GM04503 (cell line): ENCODE results near the gene UBAP2.

Source experiments
- DNase-seq: peaks from one replicate; pipeline ENCODE4 v3.0.0-alpha.2; 2012; ENCODE audit warnings: low read depth

UBAP2 gene

DNA sequence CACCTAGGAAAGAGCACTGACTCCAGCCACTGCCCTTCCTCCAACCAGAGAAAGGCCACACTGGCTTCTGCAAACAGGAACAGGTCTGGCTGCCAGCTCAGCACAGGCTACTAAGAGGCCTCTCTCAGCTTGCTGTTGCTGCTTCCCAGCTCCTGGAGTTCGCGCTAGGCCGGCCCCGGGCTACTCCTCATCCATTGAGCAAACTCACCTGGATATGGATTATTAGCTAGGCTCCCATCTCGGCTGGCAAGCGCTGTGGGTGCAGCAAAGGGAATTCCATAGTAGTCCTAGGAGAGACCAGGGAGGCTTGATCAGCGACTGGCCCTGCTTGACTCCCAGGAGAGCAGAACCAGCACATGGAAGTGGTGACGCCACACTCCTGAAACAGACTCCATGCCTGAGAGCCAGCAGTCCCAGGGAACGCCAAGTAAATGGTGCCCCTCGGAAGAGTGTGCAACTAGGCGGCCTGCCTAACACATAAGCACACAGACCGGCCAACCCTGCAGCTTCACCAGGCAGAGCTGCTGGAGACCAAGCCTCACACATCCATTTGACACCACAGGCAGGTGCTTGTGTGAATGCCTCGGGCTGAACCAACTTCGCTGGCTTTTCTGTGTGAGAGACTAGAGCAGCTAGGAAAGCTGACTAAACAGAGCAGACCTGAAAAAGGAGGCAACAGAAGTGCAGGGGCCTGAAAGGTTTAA is 124.5 kb downstream of the UBAP2 start:
- DNase-seq: no peak

DNA sequence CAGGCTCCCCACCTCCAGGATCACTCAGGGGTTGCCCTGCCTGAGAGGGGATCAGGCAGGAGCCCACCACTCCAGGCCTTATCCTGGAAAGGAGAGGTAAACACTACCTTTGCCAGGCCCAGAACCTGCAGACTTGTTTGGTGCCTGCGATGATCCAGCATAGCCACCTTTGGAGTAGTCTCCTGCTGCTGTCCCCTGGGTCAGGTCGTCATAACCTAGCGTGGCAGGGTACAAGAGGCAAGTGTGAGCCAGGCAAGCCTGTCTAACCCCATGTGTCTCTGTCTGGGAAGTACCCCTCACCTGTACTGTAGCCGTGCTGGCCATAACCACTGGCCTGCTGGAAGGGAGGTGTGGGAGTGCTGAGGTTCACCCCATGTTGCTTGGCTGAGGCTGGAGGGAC is 125.6 kb downstream of the UBAP2 start:
- no peak for DNase-seq

DNA sequence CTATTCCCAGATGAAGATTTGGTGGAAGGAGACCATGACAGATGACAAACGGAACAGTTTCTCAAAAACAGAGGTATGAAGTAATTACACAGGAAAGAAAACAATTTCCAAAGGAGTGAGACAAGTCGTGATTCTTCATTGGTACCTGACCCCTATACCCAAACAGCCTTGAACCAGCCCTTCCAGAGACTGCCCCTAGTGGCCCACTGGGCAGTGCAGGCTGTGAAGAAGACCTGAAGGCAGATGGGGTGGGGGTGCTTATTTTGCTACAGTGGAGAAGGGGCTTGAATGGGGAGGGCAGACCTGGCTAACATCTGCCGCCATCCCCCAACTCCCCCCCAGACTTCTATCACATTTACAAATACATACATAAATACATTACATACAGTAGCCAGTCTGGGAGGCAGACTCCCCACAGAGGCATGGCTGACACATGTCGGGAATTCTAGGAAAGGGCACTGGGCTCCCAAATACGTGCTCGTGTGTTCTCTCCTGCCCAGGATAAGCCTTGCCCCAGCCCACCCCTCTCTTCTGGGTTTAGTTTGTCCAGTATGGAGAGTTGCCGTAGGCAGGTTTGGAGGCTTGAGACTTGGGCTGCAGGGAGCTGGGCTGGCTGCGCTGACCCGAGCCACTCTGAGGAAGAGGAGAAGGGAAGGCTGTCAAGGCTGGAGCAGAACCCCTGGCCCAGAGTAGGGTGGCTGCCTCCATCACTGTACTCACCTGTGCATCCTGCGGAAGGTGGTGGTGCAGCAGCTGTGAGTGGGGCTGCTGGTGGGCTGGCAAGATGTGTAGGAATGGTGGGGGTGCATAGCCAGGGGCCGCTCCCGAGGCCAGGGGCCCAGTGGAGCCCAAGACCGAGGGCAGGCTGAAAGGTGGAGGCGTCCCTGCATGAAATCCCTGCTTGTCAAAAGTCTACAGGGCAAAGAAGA is 126.5 kb downstream of the UBAP2 start:
- DNase-seq: no peak

DNA sequence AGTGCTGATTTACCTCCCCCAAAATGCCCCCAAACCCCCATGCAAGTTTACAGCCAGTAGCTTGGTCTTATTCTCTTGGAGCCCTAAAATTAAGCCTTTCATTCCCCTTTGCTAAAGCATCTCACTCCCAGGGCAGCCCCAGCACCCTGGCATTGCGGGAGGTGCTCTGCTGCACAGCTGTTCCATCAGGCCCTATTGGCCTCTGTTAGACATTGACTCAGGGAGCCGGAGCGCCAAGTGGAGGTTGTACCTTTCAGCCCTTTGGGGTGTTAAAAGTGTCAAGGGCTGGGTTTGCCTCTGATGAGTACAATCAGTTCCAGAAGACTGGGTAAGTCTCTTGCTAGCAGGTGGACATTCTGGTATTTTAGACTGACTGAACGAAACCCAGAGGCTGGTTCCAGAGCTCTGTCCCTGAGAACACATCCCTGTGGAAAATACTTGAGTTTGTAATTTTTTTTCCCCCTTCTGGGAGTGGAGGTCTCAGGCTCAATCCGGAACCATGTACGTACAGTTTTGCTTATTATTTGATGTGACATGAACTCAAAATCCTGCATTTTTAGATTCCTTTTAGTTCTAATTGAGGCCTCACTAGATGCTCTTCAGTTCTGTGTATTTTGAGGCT is 129.3 kb downstream of the UBAP2 start:
- DNase-seq: no peak

DNA sequence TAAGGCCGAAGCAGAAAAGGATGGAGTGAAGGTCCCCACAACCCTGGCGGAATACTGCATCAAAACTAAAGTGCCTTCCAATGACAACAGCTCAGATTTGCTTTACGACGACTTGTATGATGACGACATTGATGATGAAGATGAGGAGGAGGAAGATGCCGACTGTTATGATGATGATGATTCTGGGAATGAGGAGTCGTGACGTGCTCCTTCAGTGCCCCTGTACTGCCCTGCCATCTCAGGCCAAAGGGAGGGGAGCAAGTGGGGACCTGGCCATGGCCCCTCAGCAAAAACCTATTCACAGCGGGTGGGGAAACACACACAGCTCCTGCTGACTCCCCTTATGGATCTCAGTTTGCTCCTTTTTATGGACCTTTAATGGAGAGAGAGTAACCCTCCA is 131.7 kb downstream of the UBAP2 start:
- DNase-seq: no peak

DNA sequence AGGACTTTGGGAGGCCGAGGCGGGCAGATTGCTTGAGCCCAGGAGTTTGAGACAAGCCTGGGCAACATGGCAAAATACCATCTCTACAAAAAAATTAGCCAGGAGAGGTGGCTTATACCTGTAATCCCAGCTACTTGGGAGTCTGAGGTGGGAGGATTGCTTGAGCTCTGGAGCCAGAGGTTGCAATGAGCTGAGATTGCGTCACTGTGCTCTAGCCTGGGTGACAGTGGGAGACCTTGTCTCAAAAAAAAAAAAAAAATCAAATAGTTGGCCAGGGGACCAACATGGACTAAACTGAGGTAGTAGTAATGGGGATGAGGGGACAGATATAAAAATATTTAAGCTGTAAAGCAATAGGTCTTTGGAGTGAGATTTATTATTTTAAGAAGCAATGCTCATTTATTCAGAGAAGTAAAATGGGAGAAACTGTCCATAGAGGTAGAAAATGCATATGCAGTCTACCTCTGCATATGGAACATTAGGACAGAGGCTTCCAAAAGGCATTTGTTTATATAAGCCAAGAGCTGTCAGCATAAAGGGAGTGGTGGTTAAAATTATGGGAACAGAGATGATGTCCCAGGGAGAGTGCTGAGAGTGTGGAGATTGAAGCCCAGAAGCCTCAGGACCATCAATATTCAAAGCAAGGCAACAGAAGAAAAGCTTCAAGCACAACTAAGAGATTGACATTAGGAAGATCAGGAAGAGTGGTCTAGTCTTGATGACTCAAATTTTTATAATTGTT is 133.6 kb downstream of the UBAP2 start:
- no peak for DNase-seq

DNA sequence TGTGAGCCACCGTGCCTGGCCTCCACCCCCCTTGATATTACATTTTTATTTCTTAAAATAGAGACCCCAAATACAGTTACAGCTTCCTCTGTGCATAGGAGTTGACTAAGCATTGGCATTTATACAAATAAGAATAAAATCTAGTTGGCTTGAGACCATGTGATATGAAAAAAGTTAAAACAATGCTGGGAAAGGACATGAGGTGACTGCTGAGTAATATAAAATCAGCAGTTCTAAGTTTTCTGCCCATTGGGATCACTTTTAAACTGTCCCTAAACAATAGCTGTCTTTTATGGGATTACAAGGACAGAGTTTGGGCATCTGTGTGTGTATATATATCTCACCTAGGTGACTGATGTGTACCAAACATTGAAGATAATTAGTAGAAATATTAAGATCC is 135.1 kb downstream of the UBAP2 start:
- no peak for DNase-seq

DNA sequence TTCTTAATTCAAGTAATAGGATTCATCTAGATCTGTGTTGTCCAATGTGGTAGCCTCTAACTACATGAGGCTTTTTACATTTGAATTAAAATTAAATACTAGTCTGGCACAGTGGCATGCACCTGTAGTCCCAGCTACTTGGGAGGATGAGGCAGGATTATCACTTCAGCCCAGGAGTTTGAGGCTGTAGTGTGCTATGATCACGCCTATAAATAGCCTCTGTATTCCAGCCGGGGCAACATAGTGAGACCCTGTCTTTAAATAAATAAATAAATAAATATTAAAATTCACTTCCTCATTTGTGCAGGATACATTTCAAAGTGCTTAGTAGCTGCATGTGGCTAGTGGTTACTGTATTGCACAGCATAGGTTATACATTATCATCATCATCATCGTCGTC is 139.9 kb downstream of the UBAP2 start:
- no peak for DNase-seq

DNA sequence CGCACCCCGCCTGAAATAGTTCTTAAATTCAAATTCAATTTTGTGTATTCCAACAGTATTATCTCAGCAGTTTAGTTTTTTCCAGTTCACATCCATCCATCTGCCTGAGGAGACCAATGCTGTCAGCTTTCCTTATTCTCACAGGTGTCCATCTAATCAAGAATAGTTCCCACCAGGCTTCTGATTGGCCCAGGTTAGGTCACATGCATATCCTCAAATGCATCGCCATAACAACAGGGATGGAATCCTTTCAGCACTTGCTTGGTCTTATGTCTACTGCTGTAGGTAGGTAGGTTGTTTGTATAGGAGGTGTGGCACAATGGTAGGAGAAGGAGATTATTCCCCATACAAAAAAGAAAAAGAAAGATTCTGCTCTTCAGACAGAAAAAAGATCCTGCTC is 140.6 kb downstream of the UBAP2 start:
- no peak for DNase-seq

DNA sequence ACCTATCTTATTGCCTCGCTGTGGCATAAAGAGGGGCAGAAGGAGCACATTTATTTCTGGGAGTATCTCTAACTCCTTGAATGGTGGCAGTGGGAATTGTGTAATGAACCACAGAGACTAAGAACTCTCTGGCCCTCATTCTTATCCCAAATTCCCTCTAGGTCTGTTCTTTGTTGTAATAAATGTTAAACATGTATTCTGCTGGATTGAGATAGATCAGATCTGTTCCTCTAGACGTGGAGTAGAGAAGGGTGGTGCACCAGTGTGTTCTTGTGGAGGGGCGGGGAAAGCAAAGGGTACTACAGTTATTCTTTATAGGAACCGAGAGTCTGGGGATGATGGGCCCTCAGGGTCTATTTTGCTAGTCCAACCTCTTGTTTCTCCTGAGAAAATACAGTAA is 141.3 kb downstream of the UBAP2 start:
- DNase-seq: no peak

DNA sequence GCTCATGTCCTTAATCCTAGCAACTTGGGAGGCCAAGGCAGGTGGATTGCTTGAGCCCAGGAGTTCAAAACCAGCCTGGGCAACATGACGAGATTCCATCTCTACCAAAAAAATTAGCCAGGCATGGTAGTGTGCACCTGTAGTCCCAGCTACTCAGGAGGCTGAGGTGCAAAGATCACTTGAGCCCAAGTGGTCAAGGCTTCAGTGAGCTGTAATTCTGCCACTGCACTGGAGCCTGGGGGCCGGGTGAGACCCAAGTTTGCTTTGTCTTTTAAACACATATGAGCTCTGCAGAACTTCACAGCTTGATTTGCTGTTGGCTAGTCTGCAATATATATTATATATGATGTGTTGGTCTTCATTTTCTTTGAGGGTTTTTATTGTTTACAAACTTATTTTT is 141.9 kb downstream of the UBAP2 start:
- no peak for DNase-seq

DNA sequence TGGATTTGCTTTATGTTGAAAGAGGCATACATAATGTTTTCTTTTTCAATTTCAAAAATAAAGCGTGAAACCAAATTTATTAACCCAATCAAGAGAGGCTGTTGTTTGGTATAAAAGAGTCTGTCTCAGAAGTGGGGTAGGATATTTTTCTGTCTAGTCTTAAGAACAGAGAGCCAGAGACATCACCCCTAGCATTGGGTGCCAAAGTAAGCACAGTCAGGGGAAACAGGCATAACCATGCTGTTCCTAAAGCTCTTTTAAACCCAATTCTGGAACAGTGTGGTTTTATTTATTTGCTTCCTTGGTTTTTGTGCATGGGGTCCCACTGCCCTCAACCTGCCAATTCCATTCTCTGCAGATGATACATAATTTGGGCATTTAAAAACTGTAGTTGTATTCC is 143.6 kb downstream of the UBAP2 start:
- DNase-seq: no peak

DNA sequence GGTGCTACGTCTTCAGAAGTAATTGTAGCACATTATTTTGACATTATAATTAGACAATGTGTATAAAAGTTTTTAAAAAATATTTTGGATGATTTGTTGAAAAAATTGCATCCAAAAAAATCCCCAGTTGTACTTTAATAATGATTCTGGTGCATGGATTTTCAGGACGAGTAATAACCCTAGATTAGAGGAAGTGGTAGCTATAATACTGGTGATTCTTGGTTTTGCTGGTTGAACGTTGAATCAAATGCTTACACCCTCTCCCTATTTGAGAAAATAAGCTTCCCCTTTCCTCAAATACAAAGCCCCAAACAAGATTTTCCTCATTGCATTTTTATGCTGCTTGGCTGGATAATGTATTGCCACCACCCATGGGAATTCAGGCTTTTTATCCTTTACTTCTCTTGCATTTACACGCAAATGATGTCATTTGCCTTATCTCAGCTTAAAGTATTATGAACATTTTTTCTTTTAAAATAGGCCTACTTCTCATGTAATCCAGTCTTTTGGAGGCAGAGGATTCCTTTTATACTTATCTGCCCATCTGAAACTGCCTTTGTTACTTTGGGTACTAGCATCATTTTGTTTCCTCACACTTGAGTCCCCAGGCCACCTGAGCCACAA is 145.4 kb downstream of the UBAP2 start:
- no peak for DNase-seq

DNA sequence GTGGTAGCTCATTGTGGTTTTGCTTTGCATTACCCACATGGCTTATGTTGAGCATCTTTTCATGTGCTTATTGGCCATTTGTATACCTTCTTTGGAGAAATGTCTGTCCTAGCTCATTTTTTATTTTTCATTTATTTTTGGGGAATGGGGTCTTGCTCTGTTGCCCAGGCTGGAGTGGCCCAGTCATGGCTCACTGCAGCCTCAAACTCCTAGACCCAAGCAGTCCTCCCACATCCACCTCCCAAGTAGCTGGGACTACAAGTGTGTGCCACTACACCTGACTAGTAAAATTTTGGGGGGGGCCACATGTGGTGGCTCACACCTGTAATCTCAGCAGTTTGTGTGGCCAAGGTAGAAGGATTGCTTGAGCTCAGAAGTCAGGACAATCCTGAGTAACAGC is 154.4 kb downstream of the UBAP2 start:
- DNase-seq: no peak

DNA sequence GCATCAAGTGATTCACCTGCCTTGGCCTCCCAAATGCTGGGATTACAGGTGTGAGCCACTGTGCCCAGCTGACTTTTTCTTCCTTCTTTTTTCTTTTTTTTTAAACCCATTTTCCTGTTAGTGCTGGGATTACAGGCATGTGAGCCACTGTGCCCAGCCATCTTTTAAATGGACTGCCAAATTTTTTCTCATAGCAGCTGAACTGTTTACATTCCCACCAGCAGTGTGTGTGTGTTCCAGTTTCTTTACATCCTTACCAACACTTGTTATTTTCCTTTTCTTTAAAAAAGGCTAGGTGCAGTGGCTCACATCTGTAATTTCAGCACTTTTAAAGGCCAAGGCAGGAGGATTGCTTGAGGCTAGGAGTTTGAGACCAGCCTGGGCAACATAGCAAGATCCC is 154.8 kb downstream of the UBAP2 start:
- DNase-seq: no peak

DNA sequence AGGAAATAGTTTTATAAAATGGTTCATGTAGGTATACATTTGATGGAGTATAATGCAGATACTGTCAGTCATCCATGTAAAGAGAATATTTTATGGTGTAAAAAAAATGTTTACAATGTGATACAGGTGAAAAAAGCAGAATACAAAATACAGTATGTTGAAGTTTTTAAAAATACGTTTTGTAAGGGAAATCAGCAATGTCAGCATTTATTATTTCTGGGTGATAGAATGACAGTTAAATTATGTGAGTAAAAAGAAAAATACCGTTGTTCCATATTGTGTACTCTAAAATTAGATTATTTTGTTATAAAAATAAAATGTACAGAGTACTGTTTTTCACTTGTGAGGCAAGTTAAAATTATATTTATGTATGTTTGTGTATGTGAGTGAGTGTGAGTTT is 162.7 kb downstream of the UBAP2 start:
- DNase-seq: no peak

DNA sequence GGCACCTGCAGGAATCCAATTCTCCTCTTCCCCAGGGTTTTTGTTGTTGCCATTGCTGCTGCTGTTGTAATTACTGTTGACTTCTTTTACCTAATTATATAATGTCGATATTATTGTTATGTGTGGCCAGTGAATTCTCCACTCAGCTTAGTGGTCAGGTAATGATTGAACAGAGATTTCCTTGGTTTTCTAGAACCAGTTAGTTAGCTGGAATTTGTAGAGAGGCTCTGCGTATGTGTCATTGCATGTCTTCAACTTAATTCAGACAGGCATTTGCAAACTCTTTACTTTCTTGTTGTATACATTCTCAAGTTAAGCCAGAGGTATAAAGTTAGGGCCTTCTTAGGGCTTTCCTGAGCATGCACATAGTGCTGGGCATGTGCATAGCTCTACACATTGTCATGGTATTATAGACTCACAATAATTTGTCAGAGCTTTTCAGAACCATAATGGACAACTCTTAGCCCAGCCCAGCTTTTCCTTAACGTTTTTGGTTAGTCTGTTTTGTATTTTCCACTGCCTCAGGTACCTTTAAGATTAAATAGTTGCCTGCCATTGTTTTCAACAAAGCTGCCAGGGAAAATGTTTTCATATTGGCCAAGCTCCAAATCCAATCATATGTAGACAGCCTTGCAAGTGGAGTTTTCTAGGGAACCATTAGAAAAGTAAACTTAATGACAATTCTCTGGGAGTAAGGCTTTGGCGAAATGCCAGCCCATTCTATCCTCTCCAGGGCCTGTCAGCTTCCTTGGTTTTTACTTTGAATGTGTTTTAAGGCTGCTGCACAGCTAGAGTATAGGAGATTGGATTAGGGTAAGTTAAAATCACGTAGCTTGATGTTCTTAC is 163.6 kb downstream of the UBAP2 start:
- DNase-seq: no peak

DNA sequence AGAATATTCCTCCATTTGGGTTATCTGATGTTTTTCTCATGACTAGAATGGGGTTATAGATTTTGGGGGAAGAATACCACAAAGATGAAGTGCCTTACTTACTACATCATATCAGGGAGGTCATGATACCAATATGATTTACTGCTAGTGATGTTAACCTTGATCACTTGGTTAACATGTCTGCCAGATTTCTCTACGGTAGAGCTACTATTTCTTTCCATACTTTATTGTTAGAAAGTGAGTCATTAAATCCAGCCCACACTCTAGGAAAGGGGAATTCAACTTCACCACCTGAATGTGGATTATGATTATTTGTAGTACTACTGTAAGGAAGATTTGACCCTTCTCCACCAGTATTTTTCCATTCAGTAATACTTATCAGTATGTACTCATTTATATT is 167.1 kb downstream of the UBAP2 start:
- DNase-seq: no peak

DNA sequence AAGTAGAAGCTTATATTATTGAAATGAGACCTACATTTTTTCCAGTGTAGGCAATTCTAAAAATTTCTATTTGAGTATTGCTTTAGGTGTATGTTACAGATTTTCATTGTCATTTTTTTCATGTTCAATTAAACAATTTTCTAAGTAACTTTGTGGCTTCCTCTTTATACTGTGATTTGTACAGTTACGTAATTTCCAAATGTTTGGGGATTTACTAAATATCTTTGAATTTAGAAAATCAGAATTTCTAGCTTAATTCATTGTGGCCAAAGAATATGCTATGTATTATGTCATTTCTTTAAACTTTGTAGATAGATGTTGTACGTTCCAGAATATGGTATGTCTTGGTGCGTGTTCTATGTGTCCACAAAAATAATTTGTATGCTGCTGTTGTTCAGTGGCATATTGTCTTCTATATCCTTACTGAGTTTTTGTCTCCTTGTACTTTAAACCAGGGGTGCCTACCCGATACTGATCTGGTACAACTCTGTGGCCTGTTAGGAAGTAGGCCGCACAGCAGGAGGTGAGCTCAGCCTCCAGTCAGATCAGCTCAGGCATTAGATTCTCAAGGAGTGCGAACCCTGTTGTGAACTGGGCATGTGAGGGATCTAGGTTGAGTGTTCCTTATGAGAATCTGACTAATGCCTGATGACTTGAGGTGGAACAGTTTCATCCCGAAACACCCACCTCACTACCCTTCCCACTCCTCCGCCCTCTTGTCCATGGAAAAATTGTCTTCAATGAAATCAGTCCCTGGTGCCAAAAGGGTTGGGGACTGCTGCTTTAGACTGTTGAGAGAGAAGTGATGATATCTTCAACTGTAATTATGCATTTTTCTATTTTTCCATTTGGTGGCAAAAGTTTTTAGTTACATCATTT is 168.2 kb downstream of the UBAP2 start:
- no peak for DNase-seq
